WTC11 (cell line): ENCODE measurements around the gene ASL. TPM values are rescaled to one million over a fixed set of nuclear protein-coding genes. Genes with fewer than 3 reads are reported as not detected.
A peak's percentile ranks its signal among the peaks of the same experiment; 100 is the strongest.
"Not testable (repeated sequence)": the region's sequence is repeated elsewhere in the genome, so short reads cannot be mapped to it uniquely, and the experiment has no call there.

Experiments
- ATAC-seq: fragments of 200-7000 bp; cut with Tn5 transposase; 2 replicates; pipeline ENCODE4 v1.10.0; 2021; ENCODE audit warnings: mild to moderate bottlenecking, moderate library complexity
- CTCF ChIA-PET: fragments of 300-600 bp; sonication (Branson Sonifier 250); formaldehyde crosslinking; loops from one replicate; lab custom pipeline; 2021; ENCODE audit warnings: antibody characterized with exemption; lab: Charles Lee
- POLR2A ChIA-PET: fragments of 350-600 bp; sonication (Branson Sonifier 250); formaldehyde crosslinking; loops from one replicate; lab custom pipeline; 2021; ENCODE audit warnings: antibody characterized with exemption; lab: Charles Lee
- DNase-seq: peaks from one replicate; pipeline ENCODE4 v3.0.0; 2021; ENCODE audit warnings: low spot score
- H3K27ac Mint-ChIP-seq: 2 replicates; pipeline ENCODE4 v1.8.0; 2021; ENCODE audit warnings: mixed read lengths
- H3K27me3 Mint-ChIP-seq: 2 replicates; pipeline ENCODE4 v1.8.0; 2021; ENCODE audit warnings: low read depth, mild to moderate bottlenecking, moderate library complexity, mixed read lengths
- H3K36me3 Mint-ChIP-seq: 2 replicates; pipeline ENCODE4 v1.8.0; 2021; ENCODE audit warnings: mixed read lengths
- H3K4me1 Mint-ChIP-seq: 2 replicates; pipeline ENCODE4 v1.8.0; 2022; ENCODE audit warnings: mixed read lengths
- H3K4me3 Mint-ChIP-seq: 2 replicates; pipeline ENCODE4 v1.8.0; 2021; ENCODE audit warnings: mild to moderate bottlenecking, moderate library complexity, mixed read lengths
- H3K9me3 Mint-ChIP-seq: 2 replicates; pipeline ENCODE4 v1.8.0; 2021; ENCODE audit warnings: mixed read lengths
- ATF6 ChIP-seq: sonication (generic); formaldehyde crosslinking; IDR thresholded peaks from 2 replicates; pipeline ENCODE4 v1.8.1; 2023; ENCODE audit warnings: mild to moderate bottlenecking, missing genetic modification reagents
- CREM ChIP-seq: sonication (generic); formaldehyde crosslinking; IDR thresholded peaks from 2 replicates; pipeline ENCODE4 v1.8.1; 2022; ENCODE audit warnings: mild to moderate bottlenecking, missing genetic modification reagents, moderate library complexity
- CTCF ChIP-seq: fragments of 200-600 bp; IDR thresholded peaks from 2 replicates; pipeline ENCODE4 v1.8.0; 2022; ENCODE audit warnings: antibody characterized with exemption
- ETV6 ChIP-seq: sonication (generic); formaldehyde crosslinking; IDR thresholded peaks from 2 replicates; pipeline ENCODE4 v1.8.1; 2022; ENCODE audit warnings: mild to moderate bottlenecking, missing genetic modification reagents
- FOXJ3 ChIP-seq: sonication (generic); formaldehyde crosslinking; IDR thresholded peaks from 2 replicates; pipeline ENCODE4 v1.9.0; 2021; ENCODE audit warnings: missing genetic modification reagents, mild to moderate bottlenecking, borderline replicate concordance
- FOXK1 ChIP-seq: sonication (generic); formaldehyde crosslinking; IDR thresholded peaks from 2 replicates; pipeline ENCODE4 v1.8.0; 2022; ENCODE audit warnings: mild to moderate bottlenecking, moderate library complexity, missing genetic modification reagents
- GTF2I ChIP-seq: fragments of 250-450 bp; sonication (Bioruptor Pico); conservative IDR thresholded peaks from 2 replicates; pipeline ENCODE4 v1.4.0; 2021; ENCODE audit warnings: mild to moderate bottlenecking
- IRF2 ChIP-seq: sonication (generic); formaldehyde crosslinking; IDR thresholded peaks from 2 replicates; pipeline ENCODE4 v1.8.0; 2022; ENCODE audit warnings: low read depth, missing genetic modification reagents, borderline replicate concordance
- JAZF1 ChIP-seq: fragments of 250-450 bp; sonication (Bioruptor Pico); IDR thresholded peaks from 2 replicates; pipeline ENCODE4 v1.9.0; 2021; ENCODE audit warnings: moderate library complexity, mild to moderate bottlenecking, inconsistent platforms
- MLX ChIP-seq: sonication (generic); formaldehyde crosslinking; IDR thresholded peaks from 2 replicates; pipeline ENCODE4 v1.8.1; 2023; ENCODE audit warnings: mild to moderate bottlenecking, missing genetic modification reagents, moderate library complexity
- NR3C1 ChIP-seq: sonication (generic); formaldehyde crosslinking; conservative IDR thresholded peaks from 2 replicates; pipeline ENCODE4 v1.8.1; 2023; ENCODE audit warnings: low read depth, mild to moderate bottlenecking, missing genetic modification reagents
- RORB ChIP-seq: fragments of 250-450 bp; sonication (Bioruptor Pico); IDR thresholded peaks from 2 replicates; pipeline ENCODE4 v1.9.0; 2021; ENCODE audit warnings: mild to moderate bottlenecking
- TEAD4 ChIP-seq: sonication (generic); formaldehyde crosslinking; IDR thresholded peaks from 2 replicates; pipeline ENCODE4 v1.8.0; 2022; ENCODE audit warnings: mild to moderate bottlenecking, missing genetic modification reagents
- USF1 ChIP-seq: sonication (generic); formaldehyde crosslinking; IDR thresholded peaks from 2 replicates; pipeline ENCODE4 v1.8.0; 2022; ENCODE audit warnings: mild to moderate bottlenecking, missing genetic modification reagents
- USF2 ChIP-seq: sonication (generic); formaldehyde crosslinking; IDR thresholded peaks from 2 replicates; pipeline ENCODE4 v1.8.1; 2023; ENCODE audit warnings: mild to moderate bottlenecking, missing genetic modification reagents, moderate library complexity
- ZBTB21 ChIP-seq: sonication (generic); formaldehyde crosslinking; IDR thresholded peaks from 2 replicates; pipeline ENCODE4 v1.8.1; 2023; ENCODE audit warnings: mild to moderate bottlenecking, missing genetic modification reagents, borderline replicate concordance
- ZNF317 ChIP-seq: sonication (generic); formaldehyde crosslinking; IDR thresholded peaks from 2 replicates; pipeline ENCODE4 v1.8.1; 2023; ENCODE audit warnings: low read depth, mild to moderate bottlenecking, moderate library complexity, missing genetic modification reagents, borderline replicate concordance
- ZNF671 ChIP-seq: fragments of 250-450 bp; sonication (Bioruptor Pico); IDR thresholded peaks from 2 replicates; pipeline ENCODE4 v1.8.0; 2021; ENCODE audit warnings: mild to moderate bottlenecking
- total RNA-seq: library from RNA; stranded (reverse); gene quantifications from 3 replicates; pipeline ENCODE4 v1.2.3, GENCODE V29; 2021

Gene ASL
- total RNA-seq, 1 experiment from 2014 or later: 31.9 TPM

- no peak for TF ChIP-seq ZNF317
- TF ChIP-seq NR3C1 (CRISPR knock-in tag): no peak
- TF ChIP-seq RORB (CRISPR knock-in tag): no peak
- TF ChIP-seq ZNF671 (CRISPR knock-in tag): no peak
- no peak for TF ChIP-seq JAZF1
- no peak for TF ChIP-seq GTF2I (CRISPR knock-in tag)
- TF ChIP-seq ZBTB21 (CRISPR knock-in tag): no peak
- no peak for TF ChIP-seq ATF6 (CRISPR knock-in tag)
- no peak for TF ChIP-seq USF1 (CRISPR knock-in tag)
- no peak for TF ChIP-seq IRF2
- no peak for TF ChIP-seq ETV6 (CRISPR knock-in tag)
- no peak for TF ChIP-seq FOXJ3 (CRISPR knock-in tag)
- TF ChIP-seq TEAD4 (CRISPR knock-in tag): no peak
- no peak for TF ChIP-seq MLX (CRISPR knock-in tag)
- TF ChIP-seq CTCF: no peak
- TF ChIP-seq, all 79 proteins: peak for 0
- Mint-ChIP-seq H3K27ac (no peak overlapping the region; the same call in 1 of the 2 replicates), H3K27me3 (no peaks in the 10 kb centered on the region; the same call in 1 of the 2 replicates), H3K36me3 (no peaks in the 10 kb centered on the region; the same call in 1 of the 2 replicates), H3K9me3 (peaks cover 3% of the 10 kb centered on the region), H3K4me3 (no peak overlapping the region), H3K4me1 (peaks cover 5% of the 10 kb centered on the region)
- DNase-seq (no peak), ATAC-seq (no peak)
- CTCF ChIA-PET: no interaction called here
- POLR2A ChIA-PET: no interaction called here
Observed at GRCh38 chr7:66105263-66105748, 29.7 kb downstream of the ASL start.

- ATAC-seq, H3K27ac Mint-ChIP-seq, CTCF ChIA-PET, H3K27me3 Mint-ChIP-seq, H3K4me1 Mint-ChIP-seq, DNase-seq, H3K4me3 Mint-ChIP-seq, H3K9me3 Mint-ChIP-seq, H3K36me3 Mint-ChIP-seq: not testable (repeated sequence)
- POLR2A ChIA-PET: interaction anchor here (0.5 kb wide), 1 partner anchor 14 kb away, joined by 5 read pairs; no protein-coding TSS in a partner anchor
Observed at GRCh38 chr7:66108410-66108809, 32.8 kb downstream of the ASL start.

- TF ChIP-seq USF2 (CRISPR knock-in tag) (no peak), CREM (CRISPR knock-in tag) (no peak), FOXK1 (no peak)
- Mint-ChIP-seq H3K4me3 (no peak overlapping the region), H3K36me3 (peaks cover 3% of the 10 kb centered on the region; the same call in 1 of the 2 replicates), H3K27me3 (no peaks in the 10 kb centered on the region; the same call in 1 of the 2 replicates), H3K27ac (peak overlapping the region; percentile 80; the same call in 1 of the 2 replicates), H3K4me1 (peaks cover 3% of the 10 kb centered on the region; the same call in 1 of the 2 replicates), H3K9me3 (peaks cover 4% of the 10 kb centered on the region)
- POLR2A ChIA-PET: no interaction called here
- DNase-seq (no peak), ATAC-seq (no peak)
- CTCF ChIA-PET: interaction anchor here (1.0 kb wide), 1 partner anchor 303 kb away, joined by 3 read pairs; no protein-coding TSS in a partner anchor
Observed at GRCh38 chr7:66110856-66111255, 35.2 kb downstream of the ASL start.
